Measurements from ENCODE around the gene GRM7.

The GRM7 gene

GRCh38 chr3:6860954-6861624, at the start of gene GRM7:
Gene GRM7, plus strand, starts transcription at chr3:6861115.
- Histone ChIP-seq H3K27me3 (peaks cover 63% of the 10 kb centered on the region), H3K4me1 (ENCODE audit: control insufficient read depth in 1 of 2, insufficient read depth in 1 of 2, low read depth in 1 of 2, low read length in 1 of 2) (no peaks in the 10 kb centered on the region), H3K4me3 (ENCODE audit: low read depth in 1 of 2, low read length in 1 of 2) (no peak within 1 kb of the TSS), H3K9me3 (no peaks in the 10 kb centered on the region), H3K27ac (no peak within 1 kb of the TSS), H3K36me3 (no peaks in the 10 kb centered on the region)
- TF ChIP-seq CTCF (IDR thresholded peaks at IDR 0.05) = no peak

GRCh38 chr3:6821411-6821810, 39.5 kb upstream of the GRM7 start:
- no peak for TF ChIP-seq CTCF (IDR thresholded peaks at IDR 0.05)
- no peak overlapping the region for H3K27ac ChIP-seq

DNA sequence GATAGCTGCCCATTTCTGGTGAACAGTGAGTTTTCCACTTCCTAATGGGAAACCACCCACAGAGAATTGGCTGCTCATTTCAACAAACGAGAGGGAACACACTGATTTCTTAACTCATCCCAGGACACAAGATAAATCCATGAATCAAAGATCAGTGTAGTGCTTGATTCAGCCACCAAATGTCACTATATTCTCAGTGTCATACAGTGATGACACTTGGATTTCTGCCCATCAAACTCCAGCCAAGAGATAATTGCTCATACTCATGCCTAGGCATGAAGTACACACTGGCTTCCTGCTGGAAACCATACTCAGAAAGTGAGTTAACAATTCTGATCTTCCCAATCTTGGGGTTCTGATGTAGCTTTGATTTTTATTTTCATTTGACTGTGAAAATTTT, 35.4 kb upstream of the GRM7 start:
- no peaks in the 10 kb centered on the region for H3K27me3 ChIP-seq
- H3K27ac ChIP-seq = no peak overlapping the region
- no peak for TF ChIP-seq CTCF (IDR thresholded peaks at IDR 0.05)
- no peak overlapping the region for H3K4me3 ChIP-seq (ENCODE audit: low read depth in 1 of 2, low read length in 1 of 2)
- H3K4me1 ChIP-seq (ENCODE audit: control insufficient read depth in 1 of 2, insufficient read depth in 1 of 2, low read depth in 1 of 2, low read length in 1 of 2) = no peaks in the 10 kb centered on the region
- no peaks in the 10 kb centered on the region for H3K9me3 ChIP-seq
- no peaks in the 10 kb centered on the region for H3K36me3 ChIP-seq

More at GRCh38 chr3:6821411-6821810, 39.5 kb upstream of the GRM7 start:
- H3K36me3 ChIP-seq = no peaks in the 10 kb centered on the region
- no peaks in the 10 kb centered on the region for H3K4me1 ChIP-seq (ENCODE audit: control insufficient read depth in 1 of 2, insufficient read depth in 1 of 2, low read depth in 1 of 2, low read length in 1 of 2)
- H3K9me3 ChIP-seq = no peaks in the 10 kb centered on the region
- no peak overlapping the region for H3K4me3 ChIP-seq (ENCODE audit: low read depth in 1 of 2, low read length in 1 of 2)
- H3K27me3 ChIP-seq = no peaks in the 10 kb centered on the region

GRCh38 chr3:6827453-6827852, 33.5 kb upstream of the GRM7 start:
- H3K4me1 ChIP-seq (ENCODE audit: control insufficient read depth in 1 of 2, insufficient read depth in 1 of 2, low read depth in 1 of 2, low read length in 1 of 2) = no peaks in the 10 kb centered on the region
- no peak for TF ChIP-seq CTCF (IDR thresholded peaks at IDR 0.05)
- no peaks in the 10 kb centered on the region for H3K9me3 ChIP-seq
- H3K36me3 ChIP-seq = no peaks in the 10 kb centered on the region
- no peak overlapping the region for H3K27ac ChIP-seq
- H3K27me3 ChIP-seq = no peaks in the 10 kb centered on the region
- no peak overlapping the region for H3K4me3 ChIP-seq (ENCODE audit: low read depth in 1 of 2, low read length in 1 of 2)

- no peak for TF ChIP-seq CTCF (IDR thresholded peaks at IDR 0.05)
- Histone ChIP-seq H3K27me3 (no peaks in the 10 kb centered on the region), H3K4me3 (ENCODE audit: low read depth in 1 of 2, low read length in 1 of 2) (no peak overlapping the region), H3K36me3 (no peaks in the 10 kb centered on the region), H3K9me3 (no peaks in the 10 kb centered on the region), H3K4me1 (ENCODE audit: control insufficient read depth in 1 of 2, insufficient read depth in 1 of 2, low read depth in 1 of 2, low read length in 1 of 2) (no peaks in the 10 kb centered on the region), H3K27ac (no peak overlapping the region)
Measured at GRCh38 chr3:6844723-6845122, 16.2 kb upstream of the GRM7 start.

All from neutrophil (primary cell).